ENCODE results near the gene STXBP6. TPM values are rescaled to one million over a fixed set of nuclear protein-coding genes. Genes with fewer than 3 reads are reported as not detected.

STXBP6 gene
- total and polyA plus RNA-seq, 2 of the 13 experiments (the other 11 are each of a cell fraction or from before 2014, with no cell fraction given) = 35.3 to 42.8 TPM

DNA sequence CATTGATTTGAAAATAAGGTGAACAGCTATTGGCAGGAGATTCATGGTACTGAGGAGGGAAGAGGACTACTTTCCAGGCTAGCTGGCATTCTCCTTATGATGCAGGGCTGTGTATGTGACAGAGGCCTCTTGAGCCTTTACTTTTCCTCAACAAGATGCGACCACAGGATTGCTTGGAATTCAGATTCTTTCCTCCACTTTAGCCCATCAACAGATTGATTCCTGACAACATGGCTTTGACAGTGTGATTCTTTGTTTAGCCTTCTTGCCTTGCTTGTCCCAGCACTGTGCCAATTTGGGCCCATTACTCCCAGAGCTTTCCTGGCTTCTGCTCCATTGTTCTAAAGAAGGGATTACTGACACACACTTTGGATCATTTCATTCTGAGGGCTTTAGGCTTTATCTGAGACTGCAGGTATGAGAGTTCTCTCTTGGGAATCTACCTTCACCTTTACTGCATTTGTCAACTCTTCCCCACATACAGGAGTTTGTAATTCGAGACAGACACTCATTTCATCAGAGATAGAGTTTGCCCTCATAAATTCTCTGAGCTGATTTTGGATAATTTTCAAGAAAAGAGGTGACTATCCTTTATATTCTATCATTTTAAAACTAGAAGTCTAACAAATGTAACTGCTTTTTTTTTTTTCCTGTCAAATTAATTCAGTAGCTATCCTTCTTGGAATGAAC lies 209.6 kb downstream of the STXBP6 start:
- Histone ChIP-seq H2AFZ (ENCODE audit: low read length) (peak overlapping the region; percentile 6), H3K79me2 (ENCODE audit: insufficient read depth, low read length) (no peaks in the 10 kb centered on the region), H3K4me1 (ENCODE audit: insufficient read depth, low read length) (peaks cover 77% of the 10 kb centered on the region), H3K27me3 (ENCODE audit: control insufficient read depth in 1 of 2, insufficient read depth in 2 of 2, low read length in 2 of 2) (no peaks in the 10 kb centered on the region), H3K27ac (ENCODE audit: extremely low read length, insufficient read depth, low read length) (peak overlapping the region; percentile 90), H3K4me3 (replicated peaks in 1 of 3; ENCODE audit: insufficient read depth in 1 of 3, low read depth in 2 of 3, low read length in 3 of 3) (peak overlapping the region in 2 of 3 experiments; percentile 36 to 47; a peak in 2 of 6 replicates), H4K20me1 (ENCODE audit: insufficient read depth, low read length) (no peaks in the 10 kb centered on the region), H3K9ac (ENCODE audit: insufficient read depth, low read depth, low read length) (peak overlapping the region; percentile 65), H3K9me3 (ENCODE audit: low read length) (no peaks in the 10 kb centered on the region), H3K4me2 (ENCODE audit: low read depth, low read length) (peak overlapping the region; percentile 71), H3K36me3 (replicated peaks in 1 of 2; ENCODE audit: control insufficient read depth in 1 of 2, insufficient read depth in 2 of 2, low read length in 2 of 2) (no peaks in the 10 kb centered on the region)
- intact Hi-C loops (cut with micrococcal nuclease; ENCODE audit: unreplicated experiment) = loop anchor here (1.0 to 5.0 kb wide), 2 partner anchors 33 to 68 kb away; no protein-coding TSS in a partner anchor
- in situ Hi-C loops (cut with HindIII; ENCODE audit: extremely low pct_ligation_motif_present, low pct_unique_long_range_greater_than_20kb) = no loop called here
- TSS peak; percentile 91 for BruUV-seq (replicated peaks)
- POLR2A ChIA-PET = interaction anchor here (0.6 to 7.3 kb wide), 38 partner anchors 8 to 746 kb away, joined by 3 to 380 read pairs (median 6); partner anchors contain the start of genes DHRS1, NOP9 and PCK2
- CTCF ChIA-PET (ENCODE audit: low intra/inter-chr PET ratio, low total read pairs) = interaction anchor here (2.7 kb wide), 1 partner anchor 23 kb away, joined by 13 read pairs; no protein-coding TSS in a partner anchor
- FAIRE-seq (no peak), DNase-seq (ENCODE audit: low spot score) (peak; percentile 84), ATAC-seq (peak; percentile 63)
- WGBS (ENCODE audit: low lambda C conversion rate) = 62% methylated on average over 2 of the region's 2 CpGs
- peak in 1 of 2 experiments; percentile 26; a peak in 1 of 4 replicates for TF ChIP-seq NR2F1 (CRISPR knock-in tag; IDR thresholded peaks at IDR 0.05)
- TF ChIP-seq, protein P1, sequence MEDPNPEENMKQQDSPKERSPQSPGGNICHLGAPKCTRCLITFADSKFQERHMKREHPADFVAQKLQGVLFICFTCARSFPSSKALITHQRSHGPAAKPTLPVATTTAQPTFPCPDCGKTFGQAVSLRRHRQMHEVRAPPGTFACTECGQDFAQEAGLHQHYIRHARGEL (CRISPR knock-in tag; IDR thresholded peaks at IDR 0.05) = no peak
- no peak for TF ChIP-seq SMARCC2 (IDR thresholded peaks at IDR 0.05)
- 0 out of 2 replicates have a peak, but pooled peaks have one; percentile 33 for TF ChIP-seq ZNF674 (CRISPR knock-in tag; IDR thresholded peaks at IDR 0.05; ENCODE audit: low read depth)
- no peak for TF ChIP-seq KIAA2018 (CRISPR knock-in tag; IDR thresholded peaks at IDR 0.05; ENCODE audit: borderline replicate concordance)
- peak; percentile 64 for TF ChIP-seq BRD4 (CRISPR knock-in tag; IDR thresholded peaks at IDR 0.05)
- 0 out of 2 replicates have a peak, but pooled peaks have one; percentile 15 for TF ChIP-seq ATF7-NPFF (CRISPR knock-in tag; IDR thresholded peaks at IDR 0.05; ENCODE audit: low read depth)
- TF ChIP-seq, protein P2, sequence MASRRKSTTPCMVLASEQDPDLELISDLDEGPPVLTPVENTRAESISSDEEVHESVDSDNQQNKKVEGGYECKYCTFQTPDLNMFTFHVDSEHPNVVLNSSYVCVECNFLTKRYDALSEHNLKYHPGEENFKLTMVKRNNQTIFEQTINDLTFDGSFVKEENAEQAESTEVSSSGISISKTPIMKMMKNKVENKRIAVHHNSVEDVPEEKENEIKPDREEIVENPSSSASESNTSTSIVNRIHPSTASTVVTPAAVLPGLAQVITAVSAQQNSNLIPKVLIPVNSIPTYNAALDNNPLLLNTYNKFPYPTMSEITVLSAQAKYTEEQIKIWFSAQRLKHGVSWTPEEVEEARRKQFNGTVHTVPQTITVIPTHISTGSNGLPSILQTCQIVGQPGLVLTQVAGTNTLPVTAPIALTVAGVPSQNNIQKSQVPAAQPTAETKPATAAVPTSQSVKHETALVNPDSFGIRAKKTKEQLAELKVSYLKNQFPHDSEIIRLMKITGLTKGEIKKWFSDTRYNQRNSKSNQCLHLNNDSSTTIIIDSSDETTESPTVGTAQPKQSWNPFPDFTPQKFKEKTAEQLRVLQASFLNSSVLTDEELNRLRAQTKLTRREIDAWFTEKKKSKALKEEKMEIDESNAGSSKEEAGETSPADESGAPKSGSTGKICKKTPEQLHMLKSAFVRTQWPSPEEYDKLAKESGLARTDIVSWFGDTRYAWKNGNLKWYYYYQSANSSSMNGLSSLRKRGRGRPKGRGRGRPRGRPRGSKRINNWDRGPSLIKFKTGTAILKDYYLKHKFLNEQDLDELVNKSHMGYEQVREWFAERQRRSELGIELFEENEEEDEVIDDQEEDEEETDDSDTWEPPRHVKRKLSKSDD (CRISPR knock-in tag; IDR thresholded peaks at IDR 0.05; ENCODE audit: low read depth) = no peak
- peak; percentile 7; the same call in 1 of the 2 replicates for TF ChIP-seq STAG1 (CRISPR knock-in tag; IDR thresholded peaks at IDR 0.05)
- 0 out of 2 replicates have a peak, but pooled peaks have one; percentile 23 for TF ChIP-seq PBX2 (CRISPR knock-in tag; IDR thresholded peaks at IDR 0.05)

Measured in HepG2 (cell line).